ENCODE data around the gene MUC5AC. TPM values are rescaled to one million over a fixed set of nuclear protein-coding genes. Genes with fewer than 3 reads are reported as not detected.

The MUC5AC gene
- total RNA-seq, 1 experiment from 2014 or later, result 0.11 TPM

Other genes starting within 250 kb of the MUC5AC start
- 70.2 and 116 TPM in 2 replicates for gene CHID1, start 247.1 kb upstream of the MUC5AC start, total RNA-seq (2014; rRNA removed)
- 29.6 and 42.8 TPM in 2 replicates for gene AP2A2, start 232.1 kb upstream of the MUC5AC start, total RNA-seq (2014; rRNA removed)
- gene MUC6, start 121.2 kb upstream of the MUC5AC start, total RNA-seq (2014; rRNA removed), result 0.18 and 0.23 TPM in 2 replicates
- 0.26 and 0.40 TPM in 2 replicates for gene MUC2, start 83.1 kb upstream of the MUC5AC start, total RNA-seq (2014; rRNA removed)
- 24.3 and 33.0 TPM in 2 replicates for gene MUC5B, start 65.1 kb downstream of the MUC5AC start, total RNA-seq (2014; rRNA removed)
- gene TOLLIP, start 151.7 kb downstream of the MUC5AC start, total RNA-seq (2014; rRNA removed), result 36.1 and 43.2 TPM in 2 replicates
- 1.2 and 2.8 TPM in 2 replicates for gene BRSK2, start 232.0 kb downstream of the MUC5AC start, total RNA-seq (2014; rRNA removed)